Measurements from ENCODE around the gene OR6M1.

- TF ChIP-seq CTCF (IDR thresholded peaks at IDR 0.05) (no peak), POLR2AphosphoS5 (IDR thresholded peaks at IDR 0.05; ENCODE audit: low read depth, low read length) (no peak), TCF7L2 (IDR thresholded peaks at IDR 0.05; ENCODE audit: low read depth, low read length) (no peak), SIN3A (IDR thresholded peaks at IDR 0.05; ENCODE audit: borderline replicate concordance, insufficient read depth, low read depth, low read length) (no peak)
- TF ChIP-seq, protein P1, sequence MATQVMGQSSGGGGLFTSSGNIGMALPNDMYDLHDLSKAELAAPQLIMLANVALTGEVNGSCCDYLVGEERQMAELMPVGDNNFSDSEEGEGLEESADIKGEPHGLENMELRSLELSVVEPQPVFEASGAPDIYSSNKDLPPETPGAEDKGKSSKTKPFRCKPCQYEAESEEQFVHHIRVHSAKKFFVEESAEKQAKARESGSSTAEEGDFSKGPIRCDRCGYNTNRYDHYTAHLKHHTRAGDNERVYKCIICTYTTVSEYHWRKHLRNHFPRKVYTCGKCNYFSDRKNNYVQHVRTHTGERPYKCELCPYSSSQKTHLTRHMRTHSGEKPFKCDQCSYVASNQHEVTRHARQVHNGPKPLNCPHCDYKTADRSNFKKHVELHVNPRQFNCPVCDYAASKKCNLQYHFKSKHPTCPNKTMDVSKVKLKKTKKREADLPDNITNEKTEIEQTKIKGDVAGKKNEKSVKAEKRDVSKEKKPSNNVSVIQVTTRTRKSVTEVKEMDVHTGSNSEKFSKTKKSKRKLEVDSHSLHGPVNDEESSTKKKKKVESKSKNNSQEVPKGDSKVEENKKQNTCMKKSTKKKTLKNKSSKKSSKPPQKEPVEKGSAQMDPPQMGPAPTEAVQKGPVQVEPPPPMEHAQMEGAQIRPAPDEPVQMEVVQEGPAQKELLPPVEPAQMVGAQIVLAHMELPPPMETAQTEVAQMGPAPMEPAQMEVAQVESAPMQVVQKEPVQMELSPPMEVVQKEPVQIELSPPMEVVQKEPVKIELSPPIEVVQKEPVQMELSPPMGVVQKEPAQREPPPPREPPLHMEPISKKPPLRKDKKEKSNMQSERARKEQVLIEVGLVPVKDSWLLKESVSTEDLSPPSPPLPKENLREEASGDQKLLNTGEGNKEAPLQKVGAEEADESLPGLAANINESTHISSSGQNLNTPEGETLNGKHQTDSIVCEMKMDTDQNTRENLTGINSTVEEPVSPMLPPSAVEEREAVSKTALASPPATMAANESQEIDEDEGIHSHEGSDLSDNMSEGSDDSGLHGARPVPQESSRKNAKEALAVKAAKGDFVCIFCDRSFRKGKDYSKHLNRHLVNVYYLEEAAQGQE (IDR thresholded peaks at IDR 0.05; ENCODE audit: insufficient read depth in 1 of 2, low read depth in 2 of 2, low read length in 1 of 2): no peak
Measured at GRCh38 chr11:123765601-123766000, 40.5 kb downstream of the OR6M1 start.
